ENCODE results near the gene ARHGEF28.

The ARHGEF28 gene

DNA sequence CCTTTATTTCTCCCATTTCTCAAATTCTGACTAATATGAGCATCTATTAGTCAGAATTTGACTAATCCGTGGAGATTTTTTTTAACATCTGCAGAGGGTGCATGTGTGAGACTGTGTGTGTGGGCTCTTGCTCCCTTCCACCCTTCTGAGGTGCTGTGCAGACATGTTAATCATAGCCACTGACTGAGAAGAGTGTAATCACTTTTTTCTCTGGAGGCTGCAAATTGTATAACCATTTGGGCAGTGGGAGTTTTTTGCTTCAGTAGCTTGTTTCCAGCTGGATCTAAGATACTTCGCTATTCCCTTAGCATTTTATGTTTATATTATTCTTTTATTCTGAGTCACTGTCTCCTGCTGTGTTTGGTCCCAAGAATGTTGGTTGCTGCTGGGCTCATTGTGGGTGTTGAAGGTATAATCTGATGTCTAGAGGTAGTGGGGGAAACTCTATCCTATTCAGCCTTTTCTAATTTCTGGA, 66.2 kb downstream of the ARHGEF28 start:
- H3K4me3 Mint-ChIP-seq = no peak overlapping the region
- H3K9me3 Mint-ChIP-seq = no peaks in the 10 kb centered on the region
- peaks cover 14% of the 10 kb centered on the region for H3K4me1 Mint-ChIP-seq
- no peak overlapping the region for H3K27ac Mint-ChIP-seq
- peaks cover 4% of the 10 kb centered on the region for H3K27me3 Mint-ChIP-seq (ENCODE audit: low read depth, poor library complexity)
- DNase-seq = no peak
- TF ChIP-seq, protein P1, sequence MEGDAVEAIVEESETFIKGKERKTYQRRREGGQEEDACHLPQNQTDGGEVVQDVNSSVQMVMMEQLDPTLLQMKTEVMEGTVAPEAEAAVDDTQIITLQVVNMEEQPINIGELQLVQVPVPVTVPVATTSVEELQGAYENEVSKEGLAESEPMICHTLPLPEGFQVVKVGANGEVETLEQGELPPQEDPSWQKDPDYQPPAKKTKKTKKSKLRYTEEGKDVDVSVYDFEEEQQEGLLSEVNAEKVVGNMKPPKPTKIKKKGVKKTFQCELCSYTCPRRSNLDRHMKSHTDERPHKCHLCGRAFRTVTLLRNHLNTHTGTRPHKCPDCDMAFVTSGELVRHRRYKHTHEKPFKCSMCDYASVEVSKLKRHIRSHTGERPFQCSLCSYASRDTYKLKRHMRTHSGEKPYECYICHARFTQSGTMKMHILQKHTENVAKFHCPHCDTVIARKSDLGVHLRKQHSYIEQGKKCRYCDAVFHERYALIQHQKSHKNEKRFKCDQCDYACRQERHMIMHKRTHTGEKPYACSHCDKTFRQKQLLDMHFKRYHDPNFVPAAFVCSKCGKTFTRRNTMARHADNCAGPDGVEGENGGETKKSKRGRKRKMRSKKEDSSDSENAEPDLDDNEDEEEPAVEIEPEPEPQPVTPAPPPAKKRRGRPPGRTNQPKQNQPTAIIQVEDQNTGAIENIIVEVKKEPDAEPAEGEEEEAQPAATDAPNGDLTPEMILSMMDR (IDR thresholded peaks at IDR 0.05) = no peak
- H3K36me3 Mint-ChIP-seq (ENCODE audit: low read depth) = no peaks in the 10 kb centered on the region

DNA sequence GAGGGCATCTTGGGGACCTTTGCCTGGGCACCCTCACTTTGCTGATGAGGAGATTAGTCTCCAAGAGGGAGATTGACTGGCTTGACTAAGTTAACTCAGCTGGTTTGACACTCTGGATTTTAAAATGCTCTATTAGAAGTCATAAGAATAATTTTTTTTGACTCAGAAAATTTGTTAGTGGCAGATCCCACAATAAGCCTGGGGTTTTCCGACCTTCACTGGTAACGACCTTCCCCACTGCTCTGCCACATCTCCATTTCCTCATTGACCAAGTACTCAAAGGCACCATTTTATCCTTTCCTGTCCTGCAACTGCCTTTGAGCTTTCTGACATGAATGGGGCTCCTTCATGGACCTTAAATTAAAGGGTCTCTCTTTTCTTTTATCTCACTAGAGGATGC, 67.0 kb downstream of the ARHGEF28 start:
- Mint-ChIP-seq H3K36me3 (ENCODE audit: low read depth) (no peaks in the 10 kb centered on the region), H3K9me3 (no peaks in the 10 kb centered on the region), H3K27me3 (ENCODE audit: low read depth, poor library complexity) (peaks cover 4% of the 10 kb centered on the region), H3K27ac (no peak overlapping the region), H3K4me1 (peaks cover 14% of the 10 kb centered on the region), H3K4me3 (no peak overlapping the region)
- TF ChIP-seq, protein P1 (IDR thresholded peaks at IDR 0.05) = no peak
- DNase-seq = no peak

DNA sequence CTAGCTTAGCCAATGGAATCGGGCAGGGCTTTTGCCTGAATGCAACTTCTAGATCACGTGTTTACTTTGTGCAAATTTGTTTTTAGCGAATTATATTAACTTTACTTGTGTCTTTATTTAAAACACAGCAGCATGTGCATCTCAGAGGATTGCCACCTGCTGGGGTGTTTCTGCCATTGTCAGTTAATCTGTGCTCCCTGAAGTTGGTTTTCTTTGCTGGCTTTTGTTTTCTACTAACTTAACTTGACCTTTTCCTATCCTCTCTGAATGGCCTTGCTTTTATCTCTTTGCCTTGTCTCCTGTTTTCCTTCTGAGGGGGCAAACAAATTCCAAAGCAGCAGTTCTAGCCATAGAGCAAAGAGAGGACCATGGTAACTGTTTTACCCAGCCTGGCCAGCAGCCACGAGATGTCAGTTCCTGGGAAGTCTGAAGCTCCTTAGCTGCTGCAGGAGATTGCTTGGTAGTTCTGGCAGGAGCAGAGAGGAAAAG, 67.6 kb downstream of the ARHGEF28 start:
- H3K27me3 Mint-ChIP-seq (ENCODE audit: low read depth, poor library complexity) = peaks cover 8% of the 10 kb centered on the region
- TF ChIP-seq, protein P1 (IDR thresholded peaks at IDR 0.05) = peak; percentile 28
- H3K36me3 Mint-ChIP-seq (ENCODE audit: low read depth) = no peaks in the 10 kb centered on the region
- H3K27ac Mint-ChIP-seq = no peak overlapping the region
- H3K4me1 Mint-ChIP-seq = peaks cover 14% of the 10 kb centered on the region
- no peaks in the 10 kb centered on the region for H3K9me3 Mint-ChIP-seq
- DNase-seq = no peak
- H3K4me3 Mint-ChIP-seq = no peak overlapping the region

DNA sequence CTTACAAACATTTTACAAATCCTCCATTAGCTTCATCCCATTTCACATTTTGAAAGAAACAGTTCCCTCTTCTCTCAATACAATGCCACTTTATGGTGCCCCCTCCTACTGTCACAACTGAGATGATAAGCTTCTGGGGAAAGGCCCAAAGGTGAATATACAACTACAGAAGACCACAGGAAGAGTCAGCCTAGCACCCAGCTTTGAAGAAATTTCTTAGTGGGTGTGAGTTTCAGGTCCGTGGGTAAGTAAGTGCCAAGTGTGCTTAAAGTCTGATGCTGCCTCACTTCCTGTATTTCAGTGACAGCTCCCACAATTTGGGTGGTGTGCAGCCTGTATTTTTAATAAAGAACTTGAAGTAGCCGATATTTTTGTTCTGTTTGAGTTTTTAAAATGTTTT, 68.1 kb downstream of the ARHGEF28 start:
- Mint-ChIP-seq H3K27me3 (ENCODE audit: low read depth, poor library complexity) (peaks cover 9% of the 10 kb centered on the region), H3K36me3 (ENCODE audit: low read depth) (no peaks in the 10 kb centered on the region), H3K4me3 (no peak overlapping the region), H3K4me1 (peaks cover 14% of the 10 kb centered on the region), H3K9me3 (no peaks in the 10 kb centered on the region), H3K27ac (no peak overlapping the region)
- no peak for DNase-seq
- TF ChIP-seq, protein P1 (IDR thresholded peaks at IDR 0.05) = no peak

DNA sequence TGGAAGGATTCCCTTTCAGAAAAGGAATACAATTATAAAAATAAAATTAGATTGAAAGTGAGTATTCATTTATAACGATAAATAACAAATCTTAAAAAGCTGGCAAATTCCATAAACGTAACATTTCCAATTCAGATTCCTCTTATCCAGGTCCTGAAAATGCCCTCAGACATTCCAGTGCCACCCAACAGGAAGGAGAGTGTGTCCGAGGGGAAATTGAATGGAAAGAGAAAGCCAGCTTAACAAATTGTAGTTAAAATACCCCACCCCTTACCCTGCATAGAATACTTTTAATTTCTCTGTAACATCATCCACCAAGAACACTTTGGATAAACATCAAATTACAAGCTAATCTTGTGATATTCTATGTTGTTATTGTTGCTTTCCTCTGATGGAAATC, 72.0 kb downstream of the ARHGEF28 start:
- Mint-ChIP-seq H3K36me3 (ENCODE audit: low read depth) (no peaks in the 10 kb centered on the region), H3K27me3 (ENCODE audit: low read depth, poor library complexity) (peaks cover 9% of the 10 kb centered on the region), H3K27ac (no peak overlapping the region), H3K9me3 (no peaks in the 10 kb centered on the region), H3K4me1 (peaks cover 14% of the 10 kb centered on the region), H3K4me3 (no peak overlapping the region)
- DNase-seq = no peak
- TF ChIP-seq, protein P1 (IDR thresholded peaks at IDR 0.05) = no peak

DNA sequence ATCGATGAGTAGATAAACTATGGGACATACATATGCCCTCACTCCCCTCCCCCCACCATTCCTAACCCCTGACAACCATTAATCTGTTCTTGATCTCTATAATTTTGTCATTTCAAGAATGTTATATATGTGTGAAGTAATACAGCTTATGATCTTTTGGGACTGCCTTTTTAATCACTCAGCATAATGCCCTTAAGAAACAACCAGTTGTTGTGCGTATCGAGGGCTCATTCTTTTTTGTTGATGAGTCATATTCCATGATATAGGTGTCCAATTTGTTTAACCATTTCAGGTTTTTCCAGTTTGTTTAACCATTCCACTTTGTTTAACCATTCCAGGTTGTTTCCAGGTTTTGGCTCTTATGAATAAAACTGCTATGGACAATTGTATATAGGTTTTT, 75.6 kb downstream of the ARHGEF28 start:
- H3K9me3 Mint-ChIP-seq = no peaks in the 10 kb centered on the region
- DNase-seq = no peak
- TF ChIP-seq, protein P1 (IDR thresholded peaks at IDR 0.05) = no peak
- H3K4me3 Mint-ChIP-seq = no peak overlapping the region
- H3K4me1 Mint-ChIP-seq = no peaks in the 10 kb centered on the region
- H3K36me3 Mint-ChIP-seq (ENCODE audit: low read depth) = no peaks in the 10 kb centered on the region
- peaks cover 8% of the 10 kb centered on the region for H3K27me3 Mint-ChIP-seq (ENCODE audit: low read depth, poor library complexity)
- no peak overlapping the region for H3K27ac Mint-ChIP-seq
